Activated CD8-positive, alpha-beta memory T cell treated with anti-CD3 and anti-CD28 coated beads for 36 hours (primary cell): ENCODE data around the gene MAP2K1. TPM values are rescaled to one million over a fixed set of nuclear protein-coding genes. Genes with fewer than 3 reads are reported as not detected.

Source experiments
- CTCF ChIA-PET: fragments of 350-600 bp; sonication (Branson Sonifier 250); formaldehyde crosslinking; loops from one replicate; lab custom pipeline; 2021; ENCODE audit warnings: antibody characterized with exemption; lab: Charles Lee
- POLR2A ChIA-PET: fragments of 350-600 bp; sonication (Branson Sonifier 250); formaldehyde crosslinking; loops from one replicate; lab custom pipeline; 2021; ENCODE audit warnings: antibody characterized with exemption; lab: Charles Lee
- total RNA-seq, 2 experiments: library from RNA; stranded (reverse); gene quantifications; one replicate each; pipeline ENCODE4 v1.2.3, GENCODE V29; 2021

The MAP2K1 gene
- total RNA-seq, 2 experiments from 2014 or later, result 115 to 116 TPM

DNA sequence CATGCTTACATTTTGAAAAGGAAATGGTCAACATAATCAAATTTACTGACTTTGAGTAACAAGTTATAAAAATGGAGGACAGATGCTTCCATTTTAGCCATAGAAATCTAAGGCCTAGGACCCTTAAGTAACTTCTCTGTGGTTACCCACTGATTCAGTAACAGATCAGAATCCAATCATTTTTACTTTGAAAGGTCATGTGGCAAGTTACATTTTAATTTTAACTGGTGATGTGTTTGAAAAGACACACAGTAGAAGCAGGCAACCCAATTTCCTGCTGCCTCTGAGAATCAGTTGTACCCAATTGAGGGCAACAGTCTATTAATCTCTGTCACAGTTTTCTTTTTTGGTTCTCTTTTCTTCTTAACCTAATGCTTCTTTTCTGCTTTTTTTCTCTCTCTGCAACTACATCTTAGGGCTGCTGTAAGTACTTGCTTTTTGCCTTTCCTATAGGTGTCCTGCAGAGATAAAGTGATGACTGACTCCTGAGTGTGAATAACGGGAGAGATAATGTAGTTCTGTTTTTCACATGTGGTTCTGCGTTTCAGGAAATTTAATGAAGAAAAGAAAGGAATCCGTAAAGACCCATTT is 121.7 kb downstream of the MAP2K1 start:
- POLR2A ChIA-PET, result no interaction called here
- CTCF ChIA-PET, result no interaction called here

DNA sequence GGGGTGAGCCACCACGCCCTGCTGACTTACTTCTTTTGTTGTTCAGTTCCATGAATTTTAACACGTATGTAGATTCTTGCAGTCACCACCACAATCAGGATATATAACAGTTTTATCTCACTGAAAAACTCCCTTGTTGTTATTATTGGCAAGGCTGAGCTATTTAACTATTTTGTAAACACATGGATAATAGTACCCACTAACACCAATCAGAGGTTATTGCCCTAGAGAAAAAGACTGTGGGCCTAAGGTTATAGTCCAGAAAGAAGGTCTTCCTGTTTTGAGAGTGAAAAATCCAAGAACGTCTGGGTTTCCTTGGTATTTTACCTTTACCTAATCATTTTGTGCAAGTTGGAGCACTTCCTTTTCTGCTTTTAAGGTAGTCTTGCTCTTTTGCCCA is 127.9 kb downstream of the MAP2K1 start:
- CTCF ChIA-PET, result no interaction called here
- POLR2A ChIA-PET, result interaction anchor here (0.6 kb wide), 1 partner anchor 164 kb away, joined by 3 read pairs; no protein-coding TSS in a partner anchor

DNA sequence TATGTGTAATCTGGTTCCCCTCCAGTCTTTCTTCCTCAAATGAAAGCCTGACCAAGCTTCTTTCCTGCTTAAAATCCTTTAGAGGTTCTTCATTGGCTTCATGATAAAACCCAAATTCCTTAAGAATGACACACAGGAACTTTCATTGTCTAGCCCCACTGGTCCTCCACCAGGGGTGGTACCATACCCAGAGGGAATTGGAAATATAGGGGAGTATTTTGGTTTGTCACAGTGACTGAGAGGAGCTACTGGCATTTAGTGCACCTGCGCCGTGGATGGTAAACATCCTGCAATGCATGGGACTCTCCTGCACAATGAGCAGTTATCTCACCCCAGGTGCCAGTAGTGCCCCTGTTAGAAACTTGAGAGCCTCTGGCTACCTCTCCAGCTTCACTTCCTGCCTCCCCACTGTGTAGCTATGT is 129.2 kb downstream of the MAP2K1 start:
- POLR2A ChIA-PET, result interaction anchor here (1.5 kb wide), 1 partner anchor 18 kb away, joined by 7 read pairs; the partner anchor contains the start of gene SNAPC5
- CTCF ChIA-PET, result no interaction called here

DNA sequence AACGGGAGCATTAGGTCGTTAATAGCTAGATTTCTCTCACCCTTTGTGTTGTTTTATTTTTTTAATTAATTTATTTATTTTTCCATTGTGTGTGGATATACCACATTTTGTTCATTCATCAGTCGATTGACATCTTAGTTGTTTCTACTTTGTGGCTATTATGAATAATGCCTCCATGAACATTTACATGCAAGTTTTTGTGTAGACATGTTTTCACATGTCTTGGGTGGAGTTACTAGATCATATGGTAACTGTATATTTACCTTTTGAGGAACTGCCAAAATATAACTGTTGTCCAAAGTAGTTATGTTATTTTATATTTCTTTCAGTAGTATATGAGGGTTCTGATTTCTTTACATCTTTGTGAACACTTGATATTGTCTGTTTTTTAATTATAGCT is 137.2 kb downstream of the MAP2K1 start:
- CTCF ChIA-PET, result interaction anchor here (1.1 kb wide), 1 partner anchor 17 kb away, joined by 4 read pairs; no protein-coding TSS in a partner anchor
- POLR2A ChIA-PET, result no interaction called here

DNA sequence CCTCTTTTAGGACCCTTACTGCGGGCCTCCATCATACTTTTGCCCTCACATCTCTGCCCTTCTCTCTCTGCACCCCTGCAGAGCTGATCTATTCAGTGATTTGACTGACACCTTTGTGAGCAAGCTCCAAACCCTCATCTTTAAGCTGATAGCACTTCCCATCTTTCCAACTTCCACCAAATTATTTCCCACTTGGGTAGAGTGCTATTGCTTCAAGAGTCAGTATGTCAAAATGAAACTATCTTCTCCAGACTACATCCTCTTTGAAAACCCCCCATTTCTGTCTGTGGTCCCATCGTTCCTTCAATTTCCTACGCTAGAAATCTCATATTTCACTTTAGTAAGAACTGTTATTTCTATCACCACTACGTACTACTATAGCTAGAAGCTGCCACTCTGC is 138.1 kb downstream of the MAP2K1 start:
- ChIA-PET CTCF (interaction anchor here (1.1 kb wide), 1 partner anchor 18 kb away, joined by 4 read pairs; no protein-coding TSS in a partner anchor), POLR2A (no interaction called here)

DNA sequence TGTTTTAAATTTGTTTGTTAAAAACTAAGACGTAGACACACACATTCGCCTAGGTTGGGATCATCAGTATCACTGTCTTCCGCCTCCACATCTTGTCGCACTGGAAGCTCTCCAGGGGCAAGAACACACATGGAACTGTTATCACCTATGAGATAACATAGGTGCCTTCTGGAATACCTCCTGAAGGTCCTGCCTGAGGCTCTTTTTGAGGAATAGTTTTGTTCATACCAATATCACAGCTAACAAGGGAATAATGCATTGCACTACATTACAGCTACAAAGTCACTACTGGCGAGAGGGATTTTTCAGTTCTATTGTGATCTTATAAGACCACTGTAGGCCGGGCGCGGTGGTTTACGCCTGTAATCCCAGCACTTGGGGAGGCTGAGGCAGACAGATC is 148.3 kb downstream of the MAP2K1 start:
- ChIA-PET CTCF (no interaction called here), POLR2A (no interaction called here)

Other genes starting within 250 kb of the MAP2K1 start
- gene MEGF11, start 133.2 kb upstream of the MAP2K1 start, total RNA-seq, result not detected
- 10 to 100 TPM; 26.4 to 27.0 TPM for gene DIS3L, start 93.3 kb upstream of the MAP2K1 start, total RNA-seq
- gene TIPIN, start 30.2 kb upstream of the MAP2K1 start, total RNA-seq, result 10 to 100 TPM; 57.2 to 58.9 TPM
- 10 to 100 TPM; 48.6 to 49.3 TPM for gene SNAPC5, start 110.8 kb downstream of the MAP2K1 start, total RNA-seq
- 1,000 to 10,000 TPM; 4,526 to 4,577 TPM for gene RPL4, start 117.9 kb downstream of the MAP2K1 start, total RNA-seq
- 10 to 100 TPM; 42.9 to 44.9 TPM for gene ZWILCH, start 118.4 kb downstream of the MAP2K1 start, total RNA-seq
- not detected for gene LCTL, start 179.1 kb downstream of the MAP2K1 start, total RNA-seq